B cell (primary cell): ENCODE results near the gene TLCD2. TPM values are rescaled to one million over a fixed set of nuclear protein-coding genes. Genes with fewer than 3 reads are reported as not detected.

Experiments used
- ATAC-seq: fragments of 200-7000 bp; cut with Tn5 transposase; one replicate; pipeline ENCODE4 v1.10.0; 2021; ENCODE audit warnings: low read depth, mild to moderate bottlenecking, moderate number of reproducible peaks, moderate library complexity
- CTCF ChIA-PET: fragments of 350-600 bp; sonication (Branson Sonifier 250); formaldehyde crosslinking; loops from one replicate; lab custom pipeline; 2021; ENCODE audit warnings: antibody characterized with exemption, inconsistent platforms; lab: Charles Lee
- POLR2A ChIA-PET: fragments of 350-600 bp; sonication (Branson Sonifier 250); formaldehyde crosslinking; loops from one replicate; lab custom pipeline; 2021; ENCODE audit warnings: antibody characterized with exemption; lab: Charles Lee
- DNase-seq: peaks from one replicate; pipeline ENCODE4 v3.0.0; 2013
- H2AFZ ChIP-seq: 2 replicates; pipeline ENCODE4 v1.6.1; 2012; ENCODE audit warnings: mild to moderate bottlenecking, low read depth, low read length; ENCODE audit not compliant: insufficient read depth, poor library complexity, severe bottlenecking
- H3K27ac ChIP-seq, 2 donors: 1 replicate in 1 of 2; 2 replicates in 1 of 2; pipeline ENCODE4 v1.5.1; 2012 to 2013; ENCODE audit warnings: low read length in 2 of 2, mild to moderate bottlenecking in 2 of 2, moderate library complexity in 1 of 2
- H3K27me3 ChIP-seq, 4 experiments: fragments of 200-600 bp in 1 of 4; sonication (generic) in 1 of 4; replicated peaks in 1 of 4; 1 replicate in 2 of 4; 2 replicates in 2 of 4; pipeline versions ENCODE4 v1.6.1 to v1.7.0; 2013 to 2016; ENCODE audit warnings: low read length in 3 of 4, mild to moderate bottlenecking in 2 of 4, mixed read lengths in 1 of 4, moderate library complexity in 1 of 4; ENCODE audit not compliant: insufficient read depth in 4 of 4, control insufficient read depth in 3 of 4; ENCODE audit errors: control extremely low read depth in 1 of 4
- H3K36me3 ChIP-seq, 2 experiments: replicated peaks in 1 of 2; 1 replicate in 1 of 2; 2 replicates in 1 of 2; pipeline versions ENCODE4 v1.6.1 to v1.7.1; 2013; ENCODE audit warnings: low read length in 1 of 2; ENCODE audit not compliant: insufficient read depth in 2 of 2, control insufficient read depth in 1 of 2; ENCODE audit errors: control extremely low read depth in 1 of 2, extremely low read depth in 1 of 2
- H3K4me1 ChIP-seq, 2 donors: fragments of 200-600 bp in 1 of 2; sonication (generic) in 1 of 2; 1 replicate in 1 of 2; 2 replicates in 1 of 2; pipeline versions ENCODE4 v1.5.1 to v1.6.1; 2013 to 2017; ENCODE audit warnings: low read length in 2 of 2; ENCODE audit not compliant: control insufficient read depth in 2 of 2, insufficient read depth in 2 of 2
- H3K4me2 ChIP-seq: replicated peaks from 2 replicates; pipeline ENCODE3; 2012; ENCODE audit warnings: mild to moderate bottlenecking, low read depth, low read length; ENCODE audit not compliant: poor library complexity, severe bottlenecking
- H3K4me3 ChIP-seq, 5 experiments: fragments of 200-600 bp in 1 of 5; sonication (generic) in 1 of 5; 1 replicate in 3 of 5; 2 replicates in 2 of 5; pipeline versions ENCODE4 v1.5.1 to v1.7.0; 2011 to 2016; ENCODE audit warnings: low read length in 4 of 5, mild to moderate bottlenecking in 4 of 5, low read depth in 2 of 5, control low read depth in 1 of 5, moderate library complexity in 1 of 5; ENCODE audit not compliant: insufficient read depth in 1 of 5; ENCODE audit errors: control extremely low read depth in 1 of 5, extremely low read depth in 1 of 5
- H3K79me2 ChIP-seq: fragments of 200-600 bp; sonication (generic); one replicate; pipeline ENCODE4 v1.6.0; 2016; ENCODE audit warnings: low read length; ENCODE audit not compliant: control insufficient read depth, insufficient read depth
- H3K9ac ChIP-seq: fragments of 200-600 bp; sonication (generic); 2 replicates; pipeline ENCODE4 v1.6.1; 2017; ENCODE audit warnings: mild to moderate bottlenecking, low read length, moderate library complexity
- H3K9me3 ChIP-seq, 3 donors: one replicate each; pipeline versions ENCODE4 v1.6.1 to v1.7.1; 2013; ENCODE audit warnings: low read length in 2 of 3; ENCODE audit not compliant: control insufficient read depth in 2 of 3, insufficient read depth in 1 of 3; ENCODE audit errors: control extremely low read depth in 1 of 3
- H4K20me1 ChIP-seq: 2 replicates; pipeline ENCODE4 v1.6.0; 2012; ENCODE audit warnings: mild to moderate bottlenecking, low read length; ENCODE audit not compliant: insufficient read depth, control insufficient read depth, poor library complexity, severe bottlenecking
- H3K27ac Mint-ChIP-seq: one replicate; pipeline ENCODE4 v1.8.0; 2021; ENCODE audit warnings: mixed read lengths
- H3K27me3 Mint-ChIP-seq: one replicate; pipeline ENCODE4 v1.8.0; 2021; ENCODE audit warnings: mixed read lengths
- H3K4me1 Mint-ChIP-seq: one replicate; pipeline ENCODE4 v1.8.0; 2021; ENCODE audit warnings: mixed read lengths
- H3K4me3 Mint-ChIP-seq: one replicate; pipeline ENCODE4 v1.8.0; 2021; ENCODE audit warnings: mixed read lengths
- H3K9me3 Mint-ChIP-seq: one replicate; pipeline ENCODE4 v1.8.0; 2022; ENCODE audit warnings: mixed read lengths; ENCODE audit not compliant: insufficient read depth
- CTCF ChIP-seq: fragments of 200-600 bp; IDR thresholded peaks from one replicate; pipeline ENCODE4 v1.8.0; 2022; ENCODE audit warnings: antibody characterized with exemption, mild to moderate bottlenecking
- EZH2 ChIP-seq: IDR thresholded peaks from 2 replicates; pipeline ENCODE4 v1.6.1; 2012; ENCODE audit warnings: borderline replicate concordance, low read depth, mild to moderate bottlenecking, moderate library complexity, low read length; ENCODE audit not compliant: insufficient read depth, poor library complexity, severe bottlenecking
- WGBS: methylation state at CpG from one replicate; pipeline ENCODE4 v1.1.5; 2013; ENCODE audit warnings: missing lambda C conversion rate; ENCODE audit not compliant: insufficient coverage; 5-methylcytosine and 5-hydroxymethylcytosine counted together
- intact Hi-C: fragments of 100-400 bp; cut with micrococcal nuclease; formaldehyde crosslinking; loops from one replicate; pipeline ENCODE4 v1.10.0; 2022
- polyA plus RNA-seq: library from polyadenylated mRNA; depleted of rRNA; stranded (reverse); fragments of >200 nt; gene quantifications from 2 replicates; pipeline ENCODE4 v1.2.3, GENCODE V29; 2012
- total RNA-seq, 2 donors: library from RNA; stranded (reverse); fragments of 120-200 nt in 1 of 2; gene quantifications; 1 replicate in 1 of 2; 2 replicates in 1 of 2; pipeline versions ENCODE4 v1.2.3 to v1.2.4, GENCODE V29; 2013 to 2022

The TLCD2 gene
- total and polyA plus RNA-seq, 2 donors (not counting 1 experiment from before 2014, with no cell fraction given): 0.03 TPM; not detected in 1

- WGBS: 100% methylated on average over 4 of the region's 5 CpGs
- peaks cover 0 to 48% (median 24%) of the 10 kb centered on the region in 4 experiments for H3K27me3 ChIP-seq
- intact Hi-C loops: no loop called here
- no peak overlapping the region for H3K9ac ChIP-seq
- ChIA-PET POLR2A (interaction anchor here (0.7 kb wide), 1 partner anchor 729 kb away, joined by 3 read pairs; no protein-coding TSS in a partner anchor), CTCF (no interaction called here)
- H3K9me3 ChIP-seq: peaks cover 0 to 13% (median 0%) of the 10 kb centered on the region in 3 donors
- H3K4me2 ChIP-seq: no peak overlapping the region
- TF ChIP-seq EZH2: no peak
- TF ChIP-seq CTCF: no peak
- H3K79me2 ChIP-seq: no peaks in the 10 kb centered on the region
- Mint-ChIP-seq H3K27me3 (peaks cover 45% of the 10 kb centered on the region), H3K4me1 (peaks cover 6% of the 10 kb centered on the region), H3K9me3 (no peaks in the 10 kb centered on the region), H3K27ac (no peak overlapping the region), H3K4me3 (no peak overlapping the region)
- DNase-seq: no peak
- no peaks in the 10 kb centered on the region for H4K20me1 ChIP-seq
- H2AFZ ChIP-seq: no peak overlapping the region
- no peak for ATAC-seq
- peaks cover 16% of the 10 kb centered on the region in 2 donors for H3K4me1 ChIP-seq
- no peaks in the 10 kb centered on the region for H3K36me3 ChIP-seq
- H3K27ac ChIP-seq: no peak overlapping the region
- H3K4me3 ChIP-seq: no peak overlapping the region
Measured at GRCh38 chr17:1707107-1707506, 3.1 kb downstream of the TLCD2 start.

DNA sequence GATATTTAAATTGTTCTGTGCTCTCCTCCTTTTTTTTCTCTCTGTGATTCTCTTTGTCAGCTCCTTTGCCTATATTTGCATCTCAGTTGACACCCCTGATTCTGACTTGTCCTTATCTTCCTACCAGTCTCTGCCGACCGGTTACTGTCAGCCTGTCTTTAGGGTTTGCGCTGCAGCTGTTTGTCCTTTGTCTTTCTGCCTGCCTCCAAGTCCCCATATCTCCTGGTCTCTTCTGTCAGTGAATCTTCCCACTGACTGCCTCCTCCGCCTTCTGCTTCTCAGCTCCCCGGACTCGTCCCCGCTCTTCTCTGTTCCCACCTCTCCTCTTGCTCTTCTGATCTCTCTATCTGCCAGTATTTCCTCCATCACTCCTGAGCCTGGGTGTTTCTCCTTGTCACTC, 5.2 kb downstream of the TLCD2 start:
- intact Hi-C loops: no loop called here
- ChIA-PET POLR2A (no interaction called here), CTCF (interaction anchor here (1.0 kb wide), 1 partner anchor 12 kb away, joined by 3 read pairs; no protein-coding TSS in a partner anchor)
- Mint-ChIP-seq H3K9me3 (no peaks in the 10 kb centered on the region), H3K27me3 (peaks cover 27% of the 10 kb centered on the region), H3K4me3 (no peak overlapping the region), H3K27ac (no peak overlapping the region), H3K4me1 (no peaks in the 10 kb centered on the region)
- peaks cover 0 to 10% (median 0%) of the 10 kb centered on the region in 3 donors for H3K9me3 ChIP-seq
- DNase-seq (no peak), ATAC-seq (no peak)
- no peak overlapping the region for H3K27ac ChIP-seq
- H2AFZ ChIP-seq: no peak overlapping the region
- H3K9ac ChIP-seq: no peak overlapping the region
- 96% methylated on average over 7 of the region's 7 CpGs for WGBS
- peaks cover 6 to 7% of the 10 kb centered on the region in 2 donors for H3K4me1 ChIP-seq
- no peaks in the 10 kb centered on the region for H3K36me3 ChIP-seq
- H3K4me2 ChIP-seq: no peak overlapping the region
- H4K20me1 ChIP-seq: no peaks in the 10 kb centered on the region
- no peaks in the 10 kb centered on the region for H3K79me2 ChIP-seq
- peaks cover 0 to 36% (median 18%) of the 10 kb centered on the region in 4 experiments for H3K27me3 ChIP-seq
- H3K4me3 ChIP-seq: no peak overlapping the region
- TF ChIP-seq CTCF: no peak
- no peak for TF ChIP-seq EZH2
